A549 (cell line): ENCODE measurements around the gene PANX2. TPM values are rescaled to one million over a fixed set of nuclear protein-coding genes. Genes with fewer than 3 reads are reported as not detected.

Experiments used
- ATAC-seq, 2 experiments: fragments of 200-7000 bp in 1 of 2; fragments of >200 bp in 1 of 2; cut with Nextera tagmentation in 1 of 2; cut with Tn5 transposase in 1 of 2; 3 replicates each; pipeline versions ENCODE4 v1.8.0 to v1.9.1; 2018 to 2020; ENCODE audit warnings: mild to moderate bottlenecking in 1 of 2, moderate library complexity in 1 of 2
- CTCF ChIA-PET: fragments of 300-600 bp; sonication (Branson Sonifier 250); formaldehyde crosslinking; extraction: SDS; loops from one replicate; lab custom pipeline; 2021; ENCODE audit warnings: antibody characterized with exemption, inconsistent platforms; lab: Yijun Ruan, JAX
- POLR2A ChIA-PET: fragments of 350-600 bp; formaldehyde crosslinking; extraction: SDS; loops from one replicate; lab custom pipeline; 2021; ENCODE audit warnings: antibody characterized with exemption, inconsistent platforms; lab: Yijun Ruan, JAX
- DNase-seq, 2 experiments: peaks; one replicate each; pipeline versions ENCODE4 v3.0.0 to v3.0.0-alpha.2; 2011 to 2016; ENCODE audit warnings: low read depth in 1 of 2, low spot score in 1 of 2
- FAIRE-seq: peaks from 2 replicates; lab custom pipeline; 2011; peaks lifted over from hg19 to GRCh38; lab: Jason Lieb, UNC
- H3K27ac ChIP-seq, 2 experiments: fragments of >200 bp; sonication (Bioruptor Twin); formaldehyde crosslinking; 3 replicates each; pipeline ENCODE4 v1.5.1; 2016 to 2017
- H3K4me1 ChIP-seq: fragments of >200 bp; sonication (Bioruptor Twin); formaldehyde crosslinking; 3 replicates; pipeline ENCODE4 v1.6.1; 2016
- H3K4me2 ChIP-seq: fragments of >200 bp; sonication (Bioruptor Twin); formaldehyde crosslinking; 3 replicates; pipeline ENCODE4 v1.6.1; 2016
- H3K4me3 ChIP-seq: fragments of >200 bp; sonication (Bioruptor Twin); formaldehyde crosslinking; 3 replicates; pipeline ENCODE4 v1.5.1; 2016
- H3K9me3 ChIP-seq: fragments of >200 bp; sonication (Bioruptor Twin); formaldehyde crosslinking; 3 replicates; pipeline ENCODE4 v1.6.1; 2016
- ATOH8 ChIP-seq: fragments of 250-450 bp; sonication (Bioruptor Pico); IDR thresholded peaks from 2 replicates; pipeline ENCODE4 v1.5.0; 2020; ENCODE audit warnings: low read depth, mild to moderate bottlenecking, moderate library complexity
- CBX8 ChIP-seq: fragments of 200-600 bp; sonication (generic); IDR thresholded peaks from 2 replicates; pipeline ENCODE4 v1.6.1; 2016
- CHD4 ChIP-seq: fragments of 200-600 bp; sonication (generic); IDR thresholded peaks from 2 replicates; pipeline ENCODE4 v1.6.1; 2016; ENCODE audit warnings: antibody characterized with exemption, mild to moderate bottlenecking, borderline replicate concordance
- EP300 ChIP-seq, 2 experiments: fragments of >200 bp; sonication (Bioruptor Twin); formaldehyde crosslinking; IDR thresholded peaks; 2 replicates in 1 of 2; 3 replicates in 1 of 2; pipeline ENCODE4 v1.6.1; 2016 to 2017
- HES2 ChIP-seq: fragments of >200 bp; sonication (Bioruptor Twin); formaldehyde crosslinking; IDR thresholded peaks from 2 replicates; pipeline ENCODE4 v1.6.1; 2016
- HEYL ChIP-seq: fragments of 250-450 bp; sonication (Bioruptor Pico); IDR thresholded peaks from 2 replicates; pipeline ENCODE4 v1.8.0; 2021; ENCODE audit warnings: mild to moderate bottlenecking, moderate library complexity
- HOXA7 ChIP-seq: fragments of 250-450 bp; sonication (Bioruptor Pico); IDR thresholded peaks from 2 replicates; pipeline ENCODE4 v1.5.0; 2020; ENCODE audit warnings: mild to moderate bottlenecking, moderate library complexity
- JUN ChIP-seq, 2 experiments: fragments of >200 bp; sonication (Bioruptor Twin); formaldehyde crosslinking; IDR thresholded peaks; 2 replicates in 1 of 2; 3 replicates in 1 of 2; pipeline ENCODE4 v1.6.1; 2016 to 2017
- MYC ChIP-seq: IDR thresholded peaks from 2 replicates; pipeline ENCODE4 v1.6.1; 2012; ENCODE audit warnings: mild to moderate bottlenecking, inconsistent platforms, low read length, improper control_type of control experiment, borderline replicate concordance
- NPAS2 ChIP-seq: fragments of 250-450 bp; sonication (Bioruptor Pico); IDR thresholded peaks from 2 replicates; pipeline ENCODE4 v1.8.0; 2022; ENCODE audit warnings: mild to moderate bottlenecking, moderate library complexity, borderline replicate concordance
- NR3C1 ChIP-seq: fragments of >200 bp; sonication (Bioruptor Twin); formaldehyde crosslinking; IDR thresholded peaks from 3 replicates; pipeline ENCODE4 v1.6.1; 2017
- PBX3 ChIP-seq: IDR thresholded peaks from 2 replicates; pipeline ENCODE4 v1.6.1; 2012
- RARB ChIP-seq: fragments of 250-450 bp; sonication (Bioruptor Pico); IDR thresholded peaks from 2 replicates; pipeline ENCODE4 v1.8.0; 2021; ENCODE audit warnings: mild to moderate bottlenecking, moderate library complexity
- RCOR1 ChIP-seq: fragments of 150-350 bp; IDR thresholded peaks from 2 replicates; pipeline ENCODE4 v1.6.1; 2014; ENCODE audit warnings: antibody characterized with exemption, low read length, low read depth
- RFX5 ChIP-seq: fragments of 450-650 bp; IDR thresholded peaks from 2 replicates; pipeline ENCODE4 v1.7.1; 2014; ENCODE audit warnings: antibody characterized with exemption, mild to moderate bottlenecking, moderate library complexity
- RNF2 ChIP-seq: fragments of 200-600 bp; sonication (generic); IDR thresholded peaks from 2 replicates; pipeline ENCODE4 v1.6.1; 2016; ENCODE audit warnings: low read depth, mild to moderate bottlenecking, antibody characterized with exemption, moderate library complexity, borderline replicate concordance
- SMC3 ChIP-seq: fragments of >200 bp; sonication (Bioruptor Twin); formaldehyde crosslinking; IDR thresholded peaks from 3 replicates; pipeline ENCODE4 v1.6.1; 2018; ENCODE audit warnings: inconsistent platforms
- SREBF2 ChIP-seq: fragments of 450-650 bp; IDR thresholded peaks from 2 replicates; pipeline ENCODE4 v1.6.1; 2014; ENCODE audit warnings: mild to moderate bottlenecking, moderate library complexity
- TFCP2L1 ChIP-seq: fragments of 250-450 bp; sonication (Bioruptor Pico); IDR thresholded peaks from 2 replicates; pipeline ENCODE4 v1.5.0; 2021; ENCODE audit warnings: mild to moderate bottlenecking
- ZC3H11A ChIP-seq: fragments of 450-650 bp; IDR thresholded peaks from 2 replicates; pipeline ENCODE4 v1.6.1; 2014; ENCODE audit warnings: antibody characterized with exemption, mild to moderate bottlenecking
- ZSCAN20 ChIP-seq: fragments of 250-450 bp; sonication (Bioruptor Pico); IDR thresholded peaks from 2 replicates; pipeline ENCODE4 v1.8.0; 2022; ENCODE audit warnings: mild to moderate bottlenecking, moderate library complexity
- WGBS: methylation state at CpG from one replicate; pipeline ENCODE4 v1.1.6; 2017; ENCODE audit errors: missing lambda C conversion rate; 5-methylcytosine and 5-hydroxymethylcytosine counted together
- polyA plus RNA-seq, 4 experiments: library from polyadenylated mRNA; depleted of rRNA in 3 of 4; stranded (reverse); fragments of >200 nt; fragmentation: RNase III in 1 of 4; extraction: RNeasy Plus Mini Kit Qiagen cat#74134 plus additional on column Dnase treatment in 1 of 4; gene quantifications; 2 replicates in 3 of 4; 3 replicates in 1 of 4; pipeline ENCODE4 v1.2.3, GENCODE V29; 2011 to 2017
- TF ChIP-seq, protein P1 (sequence below): fragments of 450-650 bp; IDR thresholded peaks from 2 replicates; pipeline ENCODE4 v1.6.1; 2014; ENCODE audit warnings: antibody characterized with exemption
- TF ChIP-seq, protein P2 (sequence below): fragments of >200 bp; sonication (Bioruptor Twin); formaldehyde crosslinking; IDR thresholded peaks from 3 replicates; pipeline ENCODE4 v1.5.1; 2016
- TF ChIP-seq, protein P3 (sequence below): fragments of 150-350 bp; IDR thresholded peaks from 2 replicates; pipeline ENCODE4 v1.6.1; 2014; ENCODE audit warnings: low read depth, mild to moderate bottlenecking, low read length

PANX2 gene
- polyA plus RNA-seq, 2 of the 4 experiments (the other 2 are of a cell fraction) = 1.6 to 4.4 TPM

DNA sequence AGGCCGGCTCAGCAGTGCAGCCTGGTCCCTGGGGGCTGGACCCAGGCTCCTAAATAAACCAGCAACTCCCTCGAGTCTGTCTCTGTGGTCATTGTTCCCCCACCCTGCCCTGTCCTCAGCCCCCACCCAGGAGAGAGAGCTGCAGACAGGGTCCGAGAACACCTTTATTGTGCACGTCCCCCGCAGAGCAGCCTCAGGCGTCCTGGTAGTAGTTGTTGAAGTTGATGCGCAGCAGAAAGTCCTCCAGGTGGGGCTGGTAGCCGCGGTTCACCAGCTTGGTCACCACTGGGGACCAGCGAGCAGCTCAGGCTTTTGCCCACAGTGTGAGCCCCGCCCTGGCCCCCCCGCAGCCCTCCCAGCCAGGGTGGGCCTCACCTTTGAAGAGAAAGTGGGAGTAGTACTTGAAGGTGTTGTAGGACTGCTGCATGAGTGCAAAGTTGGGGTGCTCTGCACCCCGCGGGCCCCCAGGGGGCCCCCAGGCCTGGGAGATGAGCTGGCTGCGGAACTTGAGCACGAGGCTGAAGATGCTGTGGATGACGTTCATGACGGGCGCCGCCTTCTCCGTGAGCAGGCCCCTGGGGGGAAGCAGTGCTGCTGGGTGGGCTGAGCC lies 47.1 kb downstream of the PANX2 start:
- H3K27ac ChIP-seq = no peak overlapping the region
- TF ChIP-seq ZC3H11A (no peak), PBX3 (no peak), RCOR1 (no peak), HOXA7 (CRISPR knock-in tag) (no peak), ATOH8 (no peak), EP300 (IDR thresholded peaks at IDR 0.05) (no peak), RNF2 (no peak), CBX8 (no peak), RFX5 (no peak), MYC (no peak), NPAS2 (no peak), NR3C1 (no peak), SREBF2 (no peak), TFCP2L1 (no peak), JUN (IDR thresholded peaks at IDR 0.05) (no peak), RARB (CRISPR knock-in tag) (no peak), SMC3 (no peak)
- TF ChIP-seq, protein P1, sequence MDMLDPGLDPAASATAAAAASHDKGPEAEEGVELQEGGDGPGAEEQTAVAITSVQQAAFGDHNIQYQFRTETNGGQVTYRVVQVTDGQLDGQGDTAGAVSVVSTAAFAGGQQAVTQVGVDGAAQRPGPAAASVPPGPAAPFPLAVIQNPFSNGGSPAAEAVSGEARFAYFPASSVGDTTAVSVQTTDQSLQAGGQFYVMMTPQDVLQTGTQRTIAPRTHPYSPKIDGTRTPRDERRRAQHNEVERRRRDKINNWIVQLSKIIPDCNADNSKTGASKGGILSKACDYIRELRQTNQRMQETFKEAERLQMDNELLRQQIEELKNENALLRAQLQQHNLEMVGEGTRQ = no peak
- TF ChIP-seq, protein P2, sequence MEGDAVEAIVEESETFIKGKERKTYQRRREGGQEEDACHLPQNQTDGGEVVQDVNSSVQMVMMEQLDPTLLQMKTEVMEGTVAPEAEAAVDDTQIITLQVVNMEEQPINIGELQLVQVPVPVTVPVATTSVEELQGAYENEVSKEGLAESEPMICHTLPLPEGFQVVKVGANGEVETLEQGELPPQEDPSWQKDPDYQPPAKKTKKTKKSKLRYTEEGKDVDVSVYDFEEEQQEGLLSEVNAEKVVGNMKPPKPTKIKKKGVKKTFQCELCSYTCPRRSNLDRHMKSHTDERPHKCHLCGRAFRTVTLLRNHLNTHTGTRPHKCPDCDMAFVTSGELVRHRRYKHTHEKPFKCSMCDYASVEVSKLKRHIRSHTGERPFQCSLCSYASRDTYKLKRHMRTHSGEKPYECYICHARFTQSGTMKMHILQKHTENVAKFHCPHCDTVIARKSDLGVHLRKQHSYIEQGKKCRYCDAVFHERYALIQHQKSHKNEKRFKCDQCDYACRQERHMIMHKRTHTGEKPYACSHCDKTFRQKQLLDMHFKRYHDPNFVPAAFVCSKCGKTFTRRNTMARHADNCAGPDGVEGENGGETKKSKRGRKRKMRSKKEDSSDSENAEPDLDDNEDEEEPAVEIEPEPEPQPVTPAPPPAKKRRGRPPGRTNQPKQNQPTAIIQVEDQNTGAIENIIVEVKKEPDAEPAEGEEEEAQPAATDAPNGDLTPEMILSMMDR = no peak
- TF ChIP-seq, protein P3, sequence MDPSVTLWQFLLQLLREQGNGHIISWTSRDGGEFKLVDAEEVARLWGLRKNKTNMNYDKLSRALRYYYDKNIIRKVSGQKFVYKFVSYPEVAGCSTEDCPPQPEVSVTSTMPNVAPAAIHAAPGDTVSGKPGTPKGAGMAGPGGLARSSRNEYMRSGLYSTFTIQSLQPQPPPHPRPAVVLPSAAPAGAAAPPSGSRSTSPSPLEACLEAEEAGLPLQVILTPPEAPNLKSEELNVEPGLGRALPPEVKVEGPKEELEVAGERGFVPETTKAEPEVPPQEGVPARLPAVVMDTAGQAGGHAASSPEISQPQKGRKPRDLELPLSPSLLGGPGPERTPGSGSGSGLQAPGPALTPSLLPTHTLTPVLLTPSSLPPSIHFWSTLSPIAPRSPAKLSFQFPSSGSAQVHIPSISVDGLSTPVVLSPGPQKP = no peak
- TF ChIP-seq, all 56 proteins: peak for 0
- DNase-seq (no peak), FAIRE-seq (no peak), ATAC-seq (no peak)
- no peaks in the 10 kb centered on the region for H3K4me1 ChIP-seq
- H3K9me3 ChIP-seq = no peaks in the 10 kb centered on the region
- POLR2A ChIA-PET = no interaction called here
- WGBS = 60% methylated on average over 1 of the region's 21 CpGs
- no peak overlapping the region for H3K4me2 ChIP-seq
- H3K4me3 ChIP-seq = no peak overlapping the region
- CTCF ChIA-PET = interaction anchor here (0.9 kb wide), 1 partner anchor 70 kb away, joined by 3 read pairs; no protein-coding TSS in a partner anchor

GRCh38 chr22:50218153-50218995 lies 47.8 kb downstream of the PANX2 start:
- no peak for FAIRE-seq
- ChIA-PET POLR2A (no interaction called here), CTCF (interaction anchor here (0.9 to 1.1 kb wide), 4 partner anchors 69 to 288 kb away, joined by 3 to 4 read pairs (median 3); no protein-coding TSS in a partner anchor)
- H3K9me3 ChIP-seq = no peaks in the 10 kb centered on the region
- DNase-seq = no peak
- WGBS = 95% methylated on average over 15 of the region's 43 CpGs
- no peaks in the 10 kb centered on the region for H3K4me1 ChIP-seq
- TF ChIP-seq CHD4 (no peak), ZSCAN20 (CRISPR knock-in tag) (no peak), HES2 (no peak), HEYL (no peak)
- no peak overlapping the region for H3K27ac ChIP-seq
- no peak overlapping the region for H3K4me3 ChIP-seq
- no peak overlapping the region for H3K4me2 ChIP-seq
- ATAC-seq = no peak
